PFSK-1 (cell line): Measurements from ENCODE around the gene HCFC1.

Experiments used
- FOXP2 ChIP-seq: optimal IDR thresholded peaks from 2 replicates; pipeline ENCODE3; 2011; ENCODE audit warnings: borderline replicate concordance, control low read depth, inconsistent platforms; ENCODE audit not compliant: insufficient read depth; ENCODE audit errors: extremely low read length, extremely low read depth
- POLR2AphosphoS5 ChIP-seq: IDR thresholded peaks from 2 replicates; pipeline ENCODE4 v1.6.1; 2012; ENCODE audit warnings: low read depth, mild to moderate bottlenecking, control low read depth, low read length, moderate library complexity
- SIN3A ChIP-seq: IDR thresholded peaks from 2 replicates; pipeline ENCODE4 v1.6.1; 2012; ENCODE audit warnings: mild to moderate bottlenecking, low read length, moderate library complexity, borderline replicate concordance; ENCODE audit not compliant: insufficient read depth
- TAF1 ChIP-seq: IDR thresholded peaks from 2 replicates; pipeline ENCODE4 v1.6.1; 2012; ENCODE audit warnings: low read length, control low read depth, borderline replicate concordance; ENCODE audit not compliant: insufficient read depth
- TF ChIP-seq, protein P1 (sequence below), 2 experiments: IDR thresholded peaks; 2 replicates each; pipeline versions ENCODE4 v1.6.1 to v1.8.0; 2011 to 2012; ENCODE audit warnings: low read depth in 2 of 2, low read length in 2 of 2, control low read depth in 1 of 2, inconsistent platforms in 1 of 2, mild to moderate bottlenecking in 1 of 2, moderate library complexity in 1 of 2; ENCODE audit not compliant: insufficient read depth in 1 of 2

The HCFC1 gene

GRCh38 chrX:154004315-154004714 is 32.7 kb upstream of the HCFC1 start:
- TF ChIP-seq, protein P1, sequence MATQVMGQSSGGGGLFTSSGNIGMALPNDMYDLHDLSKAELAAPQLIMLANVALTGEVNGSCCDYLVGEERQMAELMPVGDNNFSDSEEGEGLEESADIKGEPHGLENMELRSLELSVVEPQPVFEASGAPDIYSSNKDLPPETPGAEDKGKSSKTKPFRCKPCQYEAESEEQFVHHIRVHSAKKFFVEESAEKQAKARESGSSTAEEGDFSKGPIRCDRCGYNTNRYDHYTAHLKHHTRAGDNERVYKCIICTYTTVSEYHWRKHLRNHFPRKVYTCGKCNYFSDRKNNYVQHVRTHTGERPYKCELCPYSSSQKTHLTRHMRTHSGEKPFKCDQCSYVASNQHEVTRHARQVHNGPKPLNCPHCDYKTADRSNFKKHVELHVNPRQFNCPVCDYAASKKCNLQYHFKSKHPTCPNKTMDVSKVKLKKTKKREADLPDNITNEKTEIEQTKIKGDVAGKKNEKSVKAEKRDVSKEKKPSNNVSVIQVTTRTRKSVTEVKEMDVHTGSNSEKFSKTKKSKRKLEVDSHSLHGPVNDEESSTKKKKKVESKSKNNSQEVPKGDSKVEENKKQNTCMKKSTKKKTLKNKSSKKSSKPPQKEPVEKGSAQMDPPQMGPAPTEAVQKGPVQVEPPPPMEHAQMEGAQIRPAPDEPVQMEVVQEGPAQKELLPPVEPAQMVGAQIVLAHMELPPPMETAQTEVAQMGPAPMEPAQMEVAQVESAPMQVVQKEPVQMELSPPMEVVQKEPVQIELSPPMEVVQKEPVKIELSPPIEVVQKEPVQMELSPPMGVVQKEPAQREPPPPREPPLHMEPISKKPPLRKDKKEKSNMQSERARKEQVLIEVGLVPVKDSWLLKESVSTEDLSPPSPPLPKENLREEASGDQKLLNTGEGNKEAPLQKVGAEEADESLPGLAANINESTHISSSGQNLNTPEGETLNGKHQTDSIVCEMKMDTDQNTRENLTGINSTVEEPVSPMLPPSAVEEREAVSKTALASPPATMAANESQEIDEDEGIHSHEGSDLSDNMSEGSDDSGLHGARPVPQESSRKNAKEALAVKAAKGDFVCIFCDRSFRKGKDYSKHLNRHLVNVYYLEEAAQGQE (IDR thresholded peaks at IDR 0.05; ENCODE audit: insufficient read depth in 1 of 2, low read depth in 2 of 2, low read length in 2 of 2), result no peak
- no peak for TF ChIP-seq SIN3A
- no peak for TF ChIP-seq TAF1
- TF ChIP-seq FOXP2, result no peak
- TF ChIP-seq POLR2AphosphoS5, result no peak

GRCh38 chrX:154002215-154002719 is 30.6 kb upstream of the HCFC1 start:
- TF ChIP-seq TAF1 (no peak), POLR2AphosphoS5 (no peak), SIN3A (no peak), FOXP2 (no peak)
- TF ChIP-seq, protein P1 (IDR thresholded peaks at IDR 0.05; ENCODE audit: insufficient read depth in 1 of 2, low read depth in 2 of 2, low read length in 2 of 2), result no peak

- TF ChIP-seq, protein P1 (IDR thresholded peaks at IDR 0.05; ENCODE audit: insufficient read depth in 1 of 2, low read depth in 2 of 2, low read length in 2 of 2), result no peak
- no peak for TF ChIP-seq POLR2AphosphoS5
- no peak for TF ChIP-seq SIN3A
- no peak for TF ChIP-seq FOXP2
- no peak for TF ChIP-seq TAF1
Observed at GRCh38 chrX:154000051-154000450, 28.4 kb upstream of the HCFC1 start.

DNA sequence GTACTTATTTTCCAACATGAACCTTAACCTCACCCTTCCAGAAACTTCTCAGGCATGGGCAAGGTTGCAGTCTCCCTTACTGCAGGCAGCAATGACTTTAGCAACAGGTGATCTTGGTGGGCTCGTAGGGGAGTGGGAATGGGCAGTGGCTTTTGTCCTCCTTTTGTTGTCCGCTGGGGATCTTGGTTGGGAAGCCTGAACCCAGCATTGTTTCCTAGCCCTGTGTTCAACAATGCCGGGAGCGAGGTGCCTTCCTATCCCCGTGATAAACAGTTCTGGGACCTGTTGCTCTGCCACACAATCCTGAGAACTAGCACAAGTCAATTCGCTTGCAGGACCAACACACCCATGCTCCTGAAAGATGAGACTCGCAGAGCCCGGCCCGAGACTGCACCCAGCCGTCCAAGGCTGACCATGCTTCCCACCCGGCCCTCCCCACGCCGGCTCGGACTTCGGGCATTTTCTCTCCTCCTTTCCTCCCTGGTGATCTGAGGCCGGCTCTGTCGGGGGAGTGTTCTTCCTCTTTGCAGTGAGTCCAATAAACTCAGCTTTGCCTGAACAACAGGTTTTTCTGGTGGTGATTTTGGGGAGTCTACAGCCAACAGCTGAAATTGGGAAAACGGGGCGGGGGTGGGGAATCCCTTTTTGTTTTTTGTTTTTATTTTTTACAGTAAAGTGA is 27.9 kb upstream of the HCFC1 start:
- TF ChIP-seq POLR2AphosphoS5 (no peak), FOXP2 (no peak), SIN3A (no peak), TAF1 (no peak)
- TF ChIP-seq, protein P1 (IDR thresholded peaks at IDR 0.05; ENCODE audit: insufficient read depth in 1 of 2, low read depth in 2 of 2, low read length in 2 of 2), result no peak

DNA sequence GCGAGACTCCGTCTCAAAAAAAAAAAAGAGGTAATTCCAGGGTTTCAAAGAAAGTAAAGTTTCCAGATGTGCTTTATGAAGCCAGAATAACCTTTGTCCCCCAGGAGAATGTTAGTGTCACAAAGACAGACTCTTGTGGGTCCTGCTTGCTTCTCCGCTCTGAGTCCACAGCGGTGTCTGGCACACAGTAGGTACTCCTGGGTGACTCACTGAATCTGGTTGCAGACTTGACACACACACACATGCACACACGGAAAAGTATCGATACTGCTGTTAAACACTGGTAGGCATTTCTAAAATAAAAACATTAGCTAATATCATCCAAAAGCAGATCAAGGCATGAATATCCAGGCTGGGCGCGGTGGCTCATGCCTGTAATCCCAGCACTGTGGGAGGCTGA is 23.9 kb upstream of the HCFC1 start:
- no peak for TF ChIP-seq SIN3A
- no peak for TF ChIP-seq POLR2AphosphoS5
- no peak for TF ChIP-seq FOXP2
- TF ChIP-seq, protein P1 (IDR thresholded peaks at IDR 0.05; ENCODE audit: insufficient read depth in 1 of 2, low read depth in 2 of 2, low read length in 2 of 2), result no peak
- no peak for TF ChIP-seq TAF1
